ENCODE data around the gene CBLB. TPM values are rescaled to one million over a fixed set of nuclear protein-coding genes. Genes with fewer than 3 reads are reported as not detected.
A peak's percentile ranks its signal among the peaks of the same experiment; 100 is the strongest.
"Not testable (repeated sequence)": the region's sequence is repeated elsewhere in the genome, so short reads cannot be mapped to it uniquely, and the experiment has no call there.

The CBLB gene
- total RNA-seq, 2 experiments from 2014 or later, result 72.8 to 78.9 TPM

GRCh38 chr3:105771392-105771791 is 97.4 kb downstream of the CBLB start:
- H3K4me3 Mint-ChIP-seq, result no peak overlapping the region
- peaks cover 1% of the 10 kb centered on the region for H3K9me3 Mint-ChIP-seq
- intact Hi-C loops (cut with micrococcal nuclease), result loop anchor here (10.0 kb wide), 1 partner anchor 653 kb away; no protein-coding TSS in a partner anchor
- peaks cover 42% of the 10 kb centered on the region for H3K36me3 Mint-ChIP-seq (ENCODE audit: low read depth)
- peaks cover 80% of the 10 kb centered on the region for H3K4me1 Mint-ChIP-seq (ENCODE audit: low read depth)
- no peaks in the 10 kb centered on the region for H3K27me3 Mint-ChIP-seq (ENCODE audit: low read depth)
- DNase-seq, result no peak
- H3K27ac Mint-ChIP-seq, result no peak overlapping the region
- CTCF ChIA-PET, result interaction anchor here (1.6 kb wide), 1 partner anchor 13 kb away, joined by 3 read pairs; no protein-coding TSS in a partner anchor

GRCh38 chr3:105770410-105770809 is 98.4 kb downstream of the CBLB start:
- DNase-seq, result no peak
- peaks cover 46% of the 10 kb centered on the region for H3K36me3 Mint-ChIP-seq (ENCODE audit: low read depth)
- H3K27me3 Mint-ChIP-seq (ENCODE audit: low read depth), result no peaks in the 10 kb centered on the region
- H3K27ac Mint-ChIP-seq, result no peak overlapping the region
- intact Hi-C loops (cut with micrococcal nuclease), result loop anchor here (10.0 kb wide), 1 partner anchor 654 kb away; no protein-coding TSS in a partner anchor
- CTCF ChIA-PET, result interaction anchor here (1.6 kb wide), 2 partner anchors 12 to 56 kb away, joined by 3 to 4 read pairs; no protein-coding TSS in a partner anchor
- H3K4me3 Mint-ChIP-seq, result no peak overlapping the region
- H3K9me3 Mint-ChIP-seq, result peaks cover 1% of the 10 kb centered on the region
- peaks cover 84% of the 10 kb centered on the region for H3K4me1 Mint-ChIP-seq (ENCODE audit: low read depth)

GRCh38 chr3:105767776-105768175 is 101.0 kb downstream of the CBLB start:
- H3K27me3 Mint-ChIP-seq (ENCODE audit: low read depth), result no peaks in the 10 kb centered on the region
- H3K27ac Mint-ChIP-seq, result peak overlapping the region; percentile 14
- peaks cover 50% of the 10 kb centered on the region for H3K36me3 Mint-ChIP-seq (ENCODE audit: low read depth)
- CTCF ChIA-PET, result no interaction called here
- peaks cover 6% of the 10 kb centered on the region for H3K9me3 Mint-ChIP-seq
- intact Hi-C loops (cut with micrococcal nuclease), result no loop called here
- peaks cover 84% of the 10 kb centered on the region for H3K4me1 Mint-ChIP-seq (ENCODE audit: low read depth)
- H3K4me3 Mint-ChIP-seq, result peak overlapping the region; percentile 32
- no peak for DNase-seq

- peaks cover 50% of the 10 kb centered on the region for H3K36me3 Mint-ChIP-seq (ENCODE audit: low read depth)
- DNase-seq, result no peak
- intact Hi-C loops (cut with micrococcal nuclease), result no loop called here
- H3K4me1 Mint-ChIP-seq (ENCODE audit: low read depth), result peaks cover 79% of the 10 kb centered on the region
- no peak overlapping the region for H3K27ac Mint-ChIP-seq
- H3K27me3 Mint-ChIP-seq (ENCODE audit: low read depth), result no peaks in the 10 kb centered on the region
- peaks cover 10% of the 10 kb centered on the region for H3K9me3 Mint-ChIP-seq
- peak overlapping the region; percentile 27 for H3K4me3 Mint-ChIP-seq
- CTCF ChIA-PET, result interaction anchor here (0.6 kb wide), 1 partner anchor 75 kb away, joined by 3 read pairs; no protein-coding TSS in a partner anchor
Measured at GRCh38 chr3:105767216-105767615, 101.6 kb downstream of the CBLB start.

DNA sequence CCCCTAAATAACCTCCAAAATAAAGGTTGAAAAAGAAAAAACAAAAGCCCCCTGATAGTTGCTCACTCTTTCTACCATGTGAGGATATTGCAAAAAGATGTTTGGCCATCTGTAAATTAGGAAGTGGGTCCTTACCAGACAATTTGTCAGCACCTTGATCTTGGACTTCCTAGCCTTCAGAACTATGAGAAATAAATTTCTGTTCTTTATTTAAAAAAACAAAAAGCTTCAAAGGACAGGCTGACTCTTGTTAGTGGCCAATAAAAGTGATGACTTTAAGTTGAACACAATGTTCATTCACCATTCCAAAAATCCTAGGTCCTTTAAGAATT is 103.5 kb downstream of the CBLB start:
- peaks cover 50% of the 10 kb centered on the region for H3K36me3 Mint-ChIP-seq (ENCODE audit: low read depth)

DNA sequence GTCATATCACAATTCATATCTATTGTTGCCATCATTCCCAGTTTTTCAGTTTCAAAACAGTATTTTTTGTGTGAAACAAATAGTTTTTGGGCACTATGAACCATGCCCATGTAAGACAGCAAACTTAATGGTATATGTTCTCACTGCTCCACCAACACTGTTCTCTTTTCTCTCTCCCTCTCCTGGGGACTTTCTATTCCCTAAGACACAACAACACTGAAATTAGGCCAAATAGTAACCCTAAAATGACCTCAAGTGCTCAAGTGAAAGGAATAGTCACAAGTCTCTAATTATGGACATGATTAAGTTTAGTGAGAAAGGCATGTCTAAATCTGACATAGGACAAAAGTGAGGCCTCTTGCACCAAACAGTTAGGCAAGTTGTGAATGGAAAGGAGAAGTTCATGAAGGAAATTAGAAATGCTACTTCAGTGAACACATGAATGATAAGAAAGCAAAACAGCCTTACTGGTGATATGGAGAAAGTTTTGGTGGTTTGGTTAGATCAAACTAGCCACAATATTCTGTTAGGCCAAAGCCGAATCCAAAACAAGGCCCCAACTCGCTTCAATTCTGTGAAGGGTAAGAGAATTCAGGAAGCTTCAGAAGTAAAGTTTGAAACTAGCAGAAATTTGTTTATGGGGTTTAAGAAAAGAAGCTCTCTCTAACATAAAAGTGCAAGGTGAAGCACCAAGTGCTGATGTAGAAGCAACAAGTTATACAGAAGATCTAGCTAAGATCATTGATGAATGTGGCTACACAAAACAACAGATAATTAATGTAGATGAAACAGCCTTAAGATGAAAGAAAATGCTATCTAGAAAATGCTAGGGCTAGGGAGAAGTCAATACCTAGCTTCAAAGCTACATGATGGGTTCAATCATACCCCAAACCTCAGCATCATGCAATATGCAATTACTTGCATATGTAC is 104.2 kb downstream of the CBLB start:
- Mint-ChIP-seq H3K9me3 (peaks cover 20% of the 10 kb centered on the region), H3K36me3 (ENCODE audit: low read depth) (peaks cover 47% of the 10 kb centered on the region), H3K4me1 (ENCODE audit: low read depth) (peaks cover 66% of the 10 kb centered on the region), H3K27ac (peak overlapping the region; percentile 63), H3K27me3 (ENCODE audit: low read depth) (no peaks in the 10 kb centered on the region), H3K4me3 (no peak overlapping the region)
- intact Hi-C loops (cut with micrococcal nuclease), result loop anchor here (1.0 kb wide), 2 partner anchors 10 to 11 kb away; no protein-coding TSS in a partner anchor
- CTCF ChIA-PET, result interaction anchor here (0.5 to 0.6 kb wide), 2 partner anchors 36 to 62 kb away, joined by 4 to 5 read pairs; no protein-coding TSS in a partner anchor
- DNase-seq, result no peak

More for the DNA sequence above, 103.5 kb downstream of the CBLB start:
- no peak for DNase-seq
- intact Hi-C loops (cut with micrococcal nuclease), result no loop called here
- CTCF ChIA-PET, result no interaction called here
- no peak overlapping the region for H3K4me3 Mint-ChIP-seq
- H3K9me3 Mint-ChIP-seq, result peaks cover 19% of the 10 kb centered on the region
- H3K27ac Mint-ChIP-seq, result peak overlapping the region; percentile 63
- no peaks in the 10 kb centered on the region for H3K27me3 Mint-ChIP-seq (ENCODE audit: low read depth)
- peaks cover 71% of the 10 kb centered on the region for H3K4me1 Mint-ChIP-seq (ENCODE audit: low read depth)

- peak overlapping the region; percentile 9 for H3K27ac Mint-ChIP-seq
- no peak for DNase-seq
- peaks cover 27% of the 10 kb centered on the region for H3K9me3 Mint-ChIP-seq
- H3K27me3 Mint-ChIP-seq (ENCODE audit: low read depth), result no peaks in the 10 kb centered on the region
- no peak overlapping the region for H3K4me3 Mint-ChIP-seq
- H3K4me1 Mint-ChIP-seq (ENCODE audit: low read depth), result peaks cover 62% of the 10 kb centered on the region
- H3K36me3 Mint-ChIP-seq (ENCODE audit: low read depth), result peaks cover 56% of the 10 kb centered on the region
- CTCF ChIA-PET, result no interaction called here
- intact Hi-C loops (cut with micrococcal nuclease), result loop anchor here (1.0 kb wide), 2 partner anchors 10 to 11 kb away; no protein-coding TSS in a partner anchor
Measured at GRCh38 chr3:105763659-105764036, 105.2 kb downstream of the CBLB start.

DNA sequence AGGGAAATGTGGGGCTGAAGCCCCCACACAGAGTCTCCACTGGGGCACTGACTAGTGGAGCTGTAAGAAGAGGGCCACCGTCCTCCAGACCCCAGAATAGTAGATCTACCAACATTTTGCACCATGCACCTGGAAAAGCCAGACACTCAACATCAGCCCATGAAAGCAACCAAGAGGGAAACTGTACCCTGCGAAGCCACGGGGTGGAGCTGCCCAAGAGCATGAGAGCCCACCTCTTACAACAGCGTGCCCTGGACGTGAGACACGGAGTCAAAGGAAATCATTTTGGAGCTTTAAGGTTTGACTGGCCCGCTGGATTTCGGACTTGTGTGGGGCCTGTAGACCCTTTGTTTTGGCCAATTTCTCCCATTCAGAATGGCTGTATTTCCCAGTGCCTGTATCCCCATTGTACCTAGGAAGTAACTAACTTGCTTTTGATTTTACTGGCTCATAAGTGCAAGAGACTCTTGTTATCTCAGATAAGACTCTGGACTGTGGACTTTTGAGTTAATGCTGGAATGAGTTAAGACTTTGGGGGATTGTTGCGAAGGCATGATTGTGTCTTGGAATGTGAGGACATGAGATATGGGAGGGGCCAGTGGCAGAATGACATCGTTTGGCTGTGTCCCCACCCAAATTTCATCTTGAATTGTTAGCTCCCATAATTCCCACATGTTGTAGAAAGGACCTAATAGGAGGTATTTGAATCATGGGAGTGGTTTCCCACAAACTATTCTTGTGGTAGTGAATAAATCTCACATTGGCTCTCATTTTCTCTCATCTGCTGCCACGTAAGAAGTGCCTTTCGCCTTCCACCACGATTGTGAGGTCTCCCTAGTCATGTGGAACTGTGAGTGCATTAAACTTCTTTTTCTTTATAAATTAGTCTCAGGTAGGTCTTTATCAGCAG is 105.8 kb downstream of the CBLB start:
- peaks cover 60% of the 10 kb centered on the region for H3K36me3 Mint-ChIP-seq (ENCODE audit: low read depth)
- no peaks in the 10 kb centered on the region for H3K27me3 Mint-ChIP-seq (ENCODE audit: low read depth)
- H3K4me1 Mint-ChIP-seq (ENCODE audit: low read depth), result peaks cover 61% of the 10 kb centered on the region
- intact Hi-C loops (cut with micrococcal nuclease), result no loop called here
- DNase-seq, result no peak
- H3K4me3 Mint-ChIP-seq, result no peak overlapping the region
- H3K27ac Mint-ChIP-seq, result peak overlapping the region; percentile 50
- H3K9me3 Mint-ChIP-seq, result peaks cover 27% of the 10 kb centered on the region
- CTCF ChIA-PET, result no interaction called here

DNA sequence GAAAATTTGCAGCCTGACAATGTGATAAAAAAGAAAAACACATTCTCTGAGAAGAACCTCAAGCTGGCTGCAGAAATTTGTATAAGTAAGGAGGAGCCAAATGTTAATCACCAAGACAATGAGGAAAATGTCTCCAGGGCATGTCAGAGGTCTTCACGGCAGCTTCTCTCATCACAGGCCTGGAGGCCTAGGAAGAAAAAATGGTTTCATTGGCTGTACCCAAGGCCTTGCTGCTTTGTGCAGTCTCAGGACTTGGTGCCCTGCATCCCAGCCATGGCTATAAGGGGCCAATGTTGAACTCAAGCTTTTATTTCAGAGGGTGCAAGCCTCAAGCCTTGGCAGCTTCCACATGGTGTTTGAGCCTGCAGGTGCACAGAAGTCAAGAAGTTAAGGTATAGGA is 106.6 kb downstream of the CBLB start:
- DNase-seq; CTCF ChIA-PET; H3K4me3 Mint-ChIP-seq; H3K27me3 Mint-ChIP-seq (ENCODE audit: low read depth); intact Hi-C loops (cut with micrococcal nuclease): not testable (repeated sequence)
- peaks cover 60% of the 10 kb centered on the region for H3K4me1 Mint-ChIP-seq (ENCODE audit: low read depth)
- peaks cover 27% of the 10 kb centered on the region for H3K9me3 Mint-ChIP-seq
- peaks cover 64% of the 10 kb centered on the region for H3K36me3 Mint-ChIP-seq (ENCODE audit: low read depth)
- peak overlapping the region; percentile 50 for H3K27ac Mint-ChIP-seq

- intact Hi-C loops (cut with micrococcal nuclease), result no loop called here
- Mint-ChIP-seq H3K4me3 (no peak overlapping the region), H3K4me1 (ENCODE audit: low read depth) (peaks cover 60% of the 10 kb centered on the region), H3K9me3 (peaks cover 27% of the 10 kb centered on the region), H3K36me3 (ENCODE audit: low read depth) (peaks cover 60% of the 10 kb centered on the region), H3K27me3 (ENCODE audit: low read depth) (no peaks in the 10 kb centered on the region), H3K27ac (peak overlapping the region; percentile 50)
- DNase-seq, result no peak
- CTCF ChIA-PET, result interaction anchor here (1.0 to 1.3 kb wide), 2 partner anchors 12 to 51 kb away, joined by 3 to 4 read pairs; no protein-coding TSS in a partner anchor
Measured at GRCh38 chr3:105759442-105760078, 109.3 kb downstream of the CBLB start.

GRCh38 chr3:105758451-105758850 is 110.4 kb downstream of the CBLB start:
- Mint-ChIP-seq H3K36me3 (ENCODE audit: low read depth) (peaks cover 53% of the 10 kb centered on the region), H3K4me1 (ENCODE audit: low read depth) (peaks cover 58% of the 10 kb centered on the region), H3K9me3 (peaks cover 27% of the 10 kb centered on the region), H3K4me3 (no peak overlapping the region), H3K27me3 (ENCODE audit: low read depth) (no peaks in the 10 kb centered on the region), H3K27ac (no peak overlapping the region)
- intact Hi-C loops (cut with micrococcal nuclease), result no loop called here
- CTCF ChIA-PET, result interaction anchor here (1.0 to 1.3 kb wide), 2 partner anchors 13 to 52 kb away, joined by 3 to 4 read pairs; no protein-coding TSS in a partner anchor
- no peak for DNase-seq

Data from activated naive CD4-positive, alpha-beta T cell treated with anti-CD3 and anti-CD28 coated beads for 36 hours (primary cell).